Neural cell (in vitro differentiated cells): Measurements from ENCODE around the gene NPPA. TPM values are rescaled to one million over a fixed set of nuclear protein-coding genes. Genes with fewer than 3 reads are reported as not detected.

Experiments
- H2AFZ ChIP-seq: fragments of 200-600, 300-800 bp; sonication (generic), shearing (Covaris generic); 2 replicates; pipeline ENCODE4 v1.6.0; 2014; ENCODE audit warnings: low read depth, mild to moderate bottlenecking, antibody characterized with exemption, low read length, moderate library complexity
- H3F3A ChIP-seq: fragments of 200-600 bp; shearing (Covaris generic); 2 replicates; pipeline ENCODE4 v1.6.1; 2016; ENCODE audit warnings: mild to moderate bottlenecking, moderate library complexity, mixed read lengths, antibody characterized with exemption, low read length; ENCODE audit not compliant: insufficient read depth, poor library complexity, severe bottlenecking
- H3K27ac ChIP-seq: fragments of 200-600, 300-800 bp; sonication (generic), shearing (Covaris generic); 2 replicates; pipeline ENCODE4 v1.5.1; 2014; ENCODE audit warnings: mild to moderate bottlenecking, low read length, moderate library complexity
- H3K27me3 ChIP-seq: fragments of 300-800, 200-600 bp; sonication (generic), shearing (Covaris generic); 2 replicates; pipeline ENCODE4 v1.6.0; 2014; ENCODE audit warnings: mild to moderate bottlenecking, low read depth, low read length, moderate library complexity; ENCODE audit not compliant: insufficient read depth
- H3K36me3 ChIP-seq: fragments of 300-800, 200-600 bp; sonication (generic), shearing (Covaris generic); 2 replicates; pipeline ENCODE4 v1.5.1; 2014; ENCODE audit warnings: mild to moderate bottlenecking, antibody characterized with exemption, low read length, moderate library complexity; ENCODE audit not compliant: insufficient read depth
- H3K4me2 ChIP-seq: fragments of 300-800, 200-600 bp; sonication (generic), shearing (Covaris generic); 2 replicates; pipeline ENCODE4 v1.6.0; 2014; ENCODE audit warnings: mild to moderate bottlenecking, low read length
- H3K4me3 ChIP-seq: fragments of 300-800, 200-600 bp; sonication (generic), shearing (Covaris generic); 2 replicates; pipeline ENCODE4 v1.5.1; 2014; ENCODE audit warnings: mild to moderate bottlenecking, low read length, moderate library complexity
- H3K79me2 ChIP-seq: fragments of 200-600 bp; shearing (Covaris generic); replicated peaks from 2 replicates; pipeline ENCODE4 v1.6.0; 2014; ENCODE audit warnings: mild to moderate bottlenecking, low read length, moderate library complexity; ENCODE audit not compliant: insufficient read depth
- H3K9ac ChIP-seq: fragments of 300-800, 200-600 bp; sonication (generic), shearing (Covaris generic); 2 replicates; pipeline ENCODE4 v1.6.1; 2016; ENCODE audit warnings: mild to moderate bottlenecking, low read length, mixed read lengths
- H3K9me2 ChIP-seq: fragments of 200-600 bp; shearing (Covaris generic); 2 replicates; pipeline ENCODE4 v1.6.1; 2016; ENCODE audit warnings: mild to moderate bottlenecking, low read length, mixed read lengths; ENCODE audit not compliant: insufficient read depth
- H3K9me3 ChIP-seq: fragments of 200-600, 300-800 bp; sonication (generic), shearing (Covaris generic); 2 replicates; pipeline ENCODE4 v1.6.1; 2016; ENCODE audit warnings: mild to moderate bottlenecking, mixed run types, low read length, moderate library complexity, mixed read lengths
- H4K20me1 ChIP-seq: fragments of 200-600 bp; shearing (Covaris generic); 2 replicates; pipeline ENCODE4 v1.6.1; 2016; ENCODE audit warnings: mild to moderate bottlenecking, mixed run types; ENCODE audit not compliant: insufficient read depth
- CTCF ChIP-seq: fragments of 450-650 bp; IDR thresholded peaks from 2 replicates; pipeline ENCODE4 v1.5.1; 2014; ENCODE audit warnings: antibody characterized with exemption, mild to moderate bottlenecking, moderate library complexity; ENCODE audit not compliant: poor library complexity, severe bottlenecking
- EP300 ChIP-seq: fragments of 450-650 bp; conservative IDR thresholded peaks from 2 replicates; pipeline ENCODE4 v1.6.1; 2014; ENCODE audit warnings: antibody characterized with exemption, mild to moderate bottlenecking, moderate library complexity; ENCODE audit not compliant: poor library complexity, severe bottlenecking
- EZH2 ChIP-seq: fragments of 200-600, 300-800 bp; shearing (Covaris generic), sonication (generic); IDR thresholded peaks from 2 replicates; pipeline ENCODE4 v1.6.1; 2014; ENCODE audit warnings: antibody characterized with exemption, low read length, borderline replicate concordance, mild to moderate bottlenecking; ENCODE audit not compliant: insufficient read depth, poor library complexity, severe bottlenecking
- MXI1 ChIP-seq: fragments of 450-650 bp; conservative IDR thresholded peaks from 2 replicates; pipeline ENCODE4 v1.6.1; 2014; ENCODE audit warnings: antibody characterized with exemption, mild to moderate bottlenecking; ENCODE audit not compliant: poor library complexity, severe bottlenecking
- POLR2AphosphoS5 ChIP-seq: IDR thresholded peaks from 2 replicates; pipeline ENCODE4 v1.6.1; 2012
- RAD21 ChIP-seq: fragments of 450-650 bp; conservative IDR thresholded peaks from 2 replicates; pipeline ENCODE4 v1.6.1; 2014; ENCODE audit warnings: antibody characterized with exemption, mild to moderate bottlenecking, moderate library complexity
- REST ChIP-seq: IDR thresholded peaks from 2 replicates; pipeline ENCODE4 v1.6.1; 2012; ENCODE audit warnings: borderline replicate concordance
- SMC3 ChIP-seq: fragments of 450-650 bp; conservative IDR thresholded peaks from 2 replicates; pipeline ENCODE4 v1.6.1; 2014; ENCODE audit warnings: antibody characterized with exemption, mild to moderate bottlenecking, moderate library complexity; ENCODE audit not compliant: poor library complexity
- TAF1 ChIP-seq: IDR thresholded peaks from 2 replicates; pipeline ENCODE4 v1.6.1; 2012; ENCODE audit warnings: low read depth
- polyA plus RNA-seq: library from polyadenylated mRNA; depleted of rRNA; stranded (reverse); fragments of >200 nt; gene quantifications from 2 replicates; pipeline ENCODE4 v1.2.3, GENCODE V29; 2014

NPPA gene
- polyA plus RNA-seq, 1 donor from 2014 or later: not detected

GRCh38 chr1:11823366-11824137 lies 24.0 kb downstream of the NPPA start:
- H3K79me2 ChIP-seq: no peaks in the 10 kb centered on the region

DNA sequence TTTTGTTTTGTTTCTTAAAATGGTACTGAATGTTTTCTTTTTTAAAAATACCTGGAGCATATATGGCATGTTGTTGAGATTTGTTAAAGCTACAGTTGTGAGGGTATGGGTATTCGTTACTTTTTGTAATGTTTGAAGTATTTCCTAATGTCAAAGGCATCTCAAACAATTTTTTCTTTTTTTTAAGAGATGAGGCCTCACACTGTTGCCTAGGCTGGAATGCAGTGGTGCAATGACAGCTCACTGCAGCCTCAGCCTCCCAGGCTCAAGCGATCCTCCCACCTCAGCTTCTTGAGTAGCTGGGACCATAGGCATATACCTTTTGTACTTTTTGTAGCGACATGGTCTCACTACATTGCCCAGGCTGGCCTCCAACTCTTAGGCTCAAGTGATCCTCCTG lies 25.5 kb downstream of the NPPA start:
- H3K9me2 ChIP-seq: no peaks in the 10 kb centered on the region
- H3K9ac ChIP-seq: no peak overlapping the region
- no peak for TF ChIP-seq EZH2
- no peak overlapping the region for H3K4me2 ChIP-seq
- no peaks in the 10 kb centered on the region for H3K79me2 ChIP-seq
- H3K9me3 ChIP-seq: no peaks in the 10 kb centered on the region
- no peaks in the 10 kb centered on the region for H4K20me1 ChIP-seq
- H2AFZ ChIP-seq: no peak overlapping the region
- H3K36me3 ChIP-seq: peaks cover 5% of the 10 kb centered on the region
- no peak overlapping the region for H3K27ac ChIP-seq
- no peaks in the 10 kb centered on the region for H3K27me3 ChIP-seq
- H3K4me3 ChIP-seq: no peak overlapping the region
- H3F3A ChIP-seq: no peaks in the 10 kb centered on the region

More at GRCh38 chr1:11823366-11824137, 24.0 kb downstream of the NPPA start:
- Histone ChIP-seq H3K9me2 (no peaks in the 10 kb centered on the region), H3K4me2 (no peak overlapping the region), H3K4me3 (no peak overlapping the region), H3K36me3 (peaks cover 5% of the 10 kb centered on the region), H2AFZ (no peak overlapping the region), H3K27me3 (no peaks in the 10 kb centered on the region), H3K27ac (no peak overlapping the region), H3K9ac (no peak overlapping the region), H3F3A (no peaks in the 10 kb centered on the region), H4K20me1 (no peaks in the 10 kb centered on the region), H3K9me3 (no peaks in the 10 kb centered on the region)
- TF ChIP-seq TAF1: no peak

DNA sequence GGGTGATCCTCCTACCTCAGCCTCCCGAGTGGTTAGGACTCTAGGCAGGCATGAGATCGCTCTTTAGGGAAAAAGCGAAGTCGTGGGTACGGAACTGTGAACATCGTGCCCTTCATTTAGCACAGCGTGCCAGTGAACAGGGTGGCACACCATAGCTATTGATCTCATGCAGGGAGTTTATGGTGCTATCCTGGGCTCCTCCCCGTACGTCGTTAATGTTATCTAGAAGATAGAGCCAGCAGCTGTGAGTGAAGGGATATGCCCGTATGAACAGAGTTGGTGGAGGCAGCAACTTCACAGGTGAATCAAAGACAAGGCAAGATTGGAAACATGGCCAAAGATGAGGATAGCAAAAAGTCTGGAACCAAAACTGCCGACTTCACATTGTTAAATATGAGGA lies 30.4 kb downstream of the NPPA start:
- Histone ChIP-seq H3K36me3 (peaks cover 11% of the 10 kb centered on the region), H3F3A (no peaks in the 10 kb centered on the region), H3K79me2 (no peaks in the 10 kb centered on the region), H3K9me3 (no peaks in the 10 kb centered on the region), H3K9ac (no peak overlapping the region), H3K27ac (no peak overlapping the region), H3K27me3 (no peaks in the 10 kb centered on the region), H3K4me2 (no peak overlapping the region), H3K9me2 (no peaks in the 10 kb centered on the region), H4K20me1 (no peaks in the 10 kb centered on the region), H2AFZ (no peak overlapping the region), H3K4me3 (no peak overlapping the region)
- TF ChIP-seq CTCF (no peak), REST (no peak), MXI1 (no peak), EZH2 (no peak), TAF1 (no peak), EP300 (no peak), RAD21 (no peak), SMC3 (no peak), POLR2AphosphoS5 (no peak)
